H54 (cell line): ENCODE measurements around the gene DLG2.
"Not testable (repeated sequence)": the region's sequence is repeated elsewhere in the genome, so short reads cannot be mapped to it uniquely, and the experiment has no call there.

Experiments used
- DNase-seq: peaks from one replicate; pipeline ENCODE4 v3.0.0; 2011; ENCODE audit warnings: low spot score, mixed read lengths; ENCODE audit not compliant: insufficient read length
- FAIRE-seq: peaks from 3 replicates; lab custom pipeline; 2011; peaks lifted over from hg19 to GRCh38; lab: Jason Lieb, UNC
- POLR2A ChIP-seq: IDR thresholded peaks from 2 replicates; pipeline ENCODE4 v1.6.1; 2011; ENCODE audit warnings: low read depth, mild to moderate bottlenecking, low read length

Gene DLG2

GRCh38 chr11:84322211-84322610 lies 1304.9 kb downstream of the DLG2 start:
- DNase-seq (no peak), FAIRE-seq (no peak)
- TF ChIP-seq POLR2A, result no peak

GRCh38 chr11:84319863-84320262 lies 1307.3 kb downstream of the DLG2 start:
- no peak for FAIRE-seq
- DNase-seq, result no peak
- no peak for TF ChIP-seq POLR2A

DNA sequence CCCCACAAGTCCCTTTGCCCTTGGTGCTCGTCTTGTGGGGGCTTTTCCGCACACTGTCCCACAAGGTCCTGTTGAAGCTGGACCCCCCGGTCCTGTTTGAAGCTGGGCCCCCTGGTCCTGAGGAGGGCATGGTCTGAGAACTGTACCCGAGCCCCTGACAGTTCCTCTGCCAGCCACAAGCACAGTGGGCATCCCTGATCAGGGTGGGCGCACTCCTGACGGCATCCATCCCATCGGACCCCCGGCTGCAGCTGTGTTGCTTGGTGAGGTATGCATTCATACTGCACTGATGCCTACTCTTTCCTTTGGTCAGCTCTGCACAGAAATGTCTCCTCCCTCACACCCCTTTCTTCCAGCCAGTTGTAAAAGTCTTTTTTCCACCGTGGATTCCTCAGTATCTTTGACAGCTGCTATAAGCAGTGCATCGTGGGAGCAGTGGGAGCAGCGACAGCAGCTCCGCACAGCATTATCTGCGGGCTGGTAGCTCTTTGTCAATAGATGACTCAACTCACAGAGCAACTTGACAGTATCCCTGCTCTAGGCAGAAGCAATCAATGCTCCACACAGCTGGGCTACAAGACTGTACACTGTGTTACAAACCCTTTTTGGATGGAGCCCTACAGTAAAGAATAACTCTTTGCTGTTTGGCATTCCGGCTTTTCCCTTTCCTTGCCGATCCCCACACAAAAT lies 1310.1 kb downstream of the DLG2 start:
- DNase-seq (no peak), FAIRE-seq (peak; percentile 68)
- TF ChIP-seq POLR2A, result no peak

DNA sequence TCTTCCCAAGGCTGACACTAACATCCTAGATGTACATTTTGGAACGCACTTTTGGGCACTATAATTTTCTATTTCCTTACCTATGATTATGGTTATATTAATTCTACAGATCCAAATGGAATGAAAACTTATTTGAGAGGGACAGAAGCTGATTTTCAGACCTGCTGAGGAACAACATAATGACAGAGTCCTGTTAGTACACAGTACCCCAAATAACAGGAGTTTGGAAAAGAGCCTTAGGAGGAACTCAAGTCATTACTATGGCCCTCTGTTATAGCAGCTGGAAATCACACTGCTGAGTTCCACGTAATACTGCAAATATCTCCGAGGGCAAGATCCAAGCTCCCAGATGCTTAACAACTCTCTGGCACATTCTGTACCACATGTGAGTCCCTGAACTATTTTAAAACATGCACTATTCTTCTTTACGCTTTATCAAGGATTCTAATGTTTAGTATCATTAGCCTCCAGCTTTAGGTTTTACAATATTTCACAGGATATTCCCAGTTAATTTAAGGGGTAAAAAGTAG lies 1313.2 kb downstream of the DLG2 start:
- no peak for TF ChIP-seq POLR2A
- FAIRE-seq (no peak), DNase-seq (no peak)

DNA sequence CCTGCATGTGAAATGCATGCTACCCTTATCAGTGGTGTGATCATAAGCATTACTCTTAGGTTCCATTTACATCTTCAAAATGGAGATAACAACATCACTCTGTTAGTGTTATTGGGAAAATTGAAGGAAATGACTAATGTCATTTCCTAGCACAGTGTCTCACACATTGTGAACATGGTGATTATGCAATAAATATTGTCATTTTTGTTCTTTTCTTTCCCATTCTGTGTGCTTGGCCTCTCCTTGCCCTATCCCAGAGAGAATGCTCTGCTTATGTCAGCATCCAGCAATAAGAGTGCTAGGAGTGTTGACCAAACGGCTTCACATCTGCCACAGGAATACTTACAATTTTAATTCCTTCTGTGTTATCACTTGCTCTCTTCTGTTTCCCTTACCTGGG lies 1316.9 kb downstream of the DLG2 start:
- DNase-seq, result no peak
- FAIRE-seq, result no peak
- no peak for TF ChIP-seq POLR2A

- not testable (repeated sequence) for FAIRE-seq, DNase-seq
These were observed 1318.7 kb downstream of the DLG2 start for GRCh38 chr11:84308491-84308890.

DNA sequence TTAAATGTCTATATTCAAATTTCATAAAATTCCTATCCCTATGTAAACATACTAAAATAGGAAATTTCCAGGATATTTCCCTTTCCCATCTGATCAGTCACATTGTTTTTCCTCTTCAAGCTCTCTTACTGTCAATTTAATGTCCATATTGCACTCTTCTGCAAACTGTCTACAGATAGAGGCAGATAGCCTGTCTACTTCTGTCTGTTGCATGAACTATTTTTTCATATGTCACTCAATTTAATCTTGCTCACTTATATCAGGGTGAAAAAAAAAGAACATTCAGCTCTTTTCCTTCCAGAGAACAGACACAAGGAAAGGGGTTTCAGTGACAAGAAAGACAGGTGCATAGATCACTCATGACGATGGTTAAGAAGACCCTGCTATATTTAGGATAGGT lies 1327.1 kb downstream of the DLG2 start:
- DNase-seq (no peak), FAIRE-seq (no peak)

GRCh38 chr11:84297570-84297969 lies 1329.6 kb downstream of the DLG2 start:
- FAIRE-seq (no peak), DNase-seq (no peak)
- TF ChIP-seq POLR2A, result no peak

More for the DNA sequence above, 1327.1 kb downstream of the DLG2 start:
- no peak for TF ChIP-seq POLR2A

GRCh38 chr11:84295815-84296214 lies 1331.3 kb downstream of the DLG2 start:
- DNase-seq (no peak), FAIRE-seq (no peak)
- no peak for TF ChIP-seq POLR2A

GRCh38 chr11:84292955-84293354 lies 1334.2 kb downstream of the DLG2 start:
- no peak for TF ChIP-seq POLR2A
- DNase-seq, result no peak
- FAIRE-seq, result no peak

DNA sequence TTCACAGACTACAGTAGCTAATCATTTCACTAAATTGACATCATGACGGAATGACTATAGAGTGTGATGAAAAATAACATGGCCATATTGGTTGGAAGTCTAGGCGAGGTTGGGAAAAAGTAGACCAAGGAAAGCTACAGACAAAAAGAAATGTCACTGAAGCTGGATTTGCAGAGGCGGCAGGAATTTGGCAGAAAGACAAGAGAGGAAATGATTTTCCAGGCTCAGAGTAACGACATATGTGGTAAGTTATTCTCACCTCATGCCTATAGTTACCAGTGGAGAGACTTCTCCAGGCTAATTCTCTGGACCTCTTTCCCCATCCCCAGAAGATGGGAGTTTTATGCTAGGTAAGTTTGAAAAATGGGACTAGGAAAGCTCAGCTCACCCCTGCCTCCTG lies 1335.1 kb downstream of the DLG2 start:
- TF ChIP-seq POLR2A, result no peak
- peak; percentile 86 for FAIRE-seq
- no peak for DNase-seq

DNA sequence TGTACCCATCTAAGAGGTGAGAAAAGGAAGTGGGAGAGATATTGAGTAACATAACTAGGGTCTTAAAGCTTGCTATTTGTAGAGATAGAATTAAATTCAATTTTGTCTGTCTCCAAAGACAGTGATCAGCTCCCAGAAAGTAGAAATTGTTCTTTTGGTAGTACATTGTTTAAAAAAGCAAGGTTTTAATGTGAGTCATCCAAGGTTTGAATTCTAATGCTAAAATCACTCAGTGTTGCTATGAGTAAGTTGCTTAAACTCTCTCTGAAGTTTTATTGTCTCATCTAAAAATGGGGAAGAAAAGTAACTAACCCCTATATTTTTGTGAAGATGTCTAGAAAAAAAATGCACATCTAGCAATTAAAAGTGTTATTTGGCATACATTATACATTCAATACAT lies 1336.5 kb downstream of the DLG2 start:
- FAIRE-seq, result peak; percentile 81
- TF ChIP-seq POLR2A, result no peak
- no peak for DNase-seq

GRCh38 chr11:84289381-84289906 lies 1337.7 kb downstream of the DLG2 start:
- peak; percentile 98 for FAIRE-seq
- peak; percentile 15 for DNase-seq
- no peak for TF ChIP-seq POLR2A

- no peak for TF ChIP-seq POLR2A
- FAIRE-seq (no peak), DNase-seq (no peak)
These were observed 1353.6 kb downstream of the DLG2 start for GRCh38 chr11:84273541-84273940.

DNA sequence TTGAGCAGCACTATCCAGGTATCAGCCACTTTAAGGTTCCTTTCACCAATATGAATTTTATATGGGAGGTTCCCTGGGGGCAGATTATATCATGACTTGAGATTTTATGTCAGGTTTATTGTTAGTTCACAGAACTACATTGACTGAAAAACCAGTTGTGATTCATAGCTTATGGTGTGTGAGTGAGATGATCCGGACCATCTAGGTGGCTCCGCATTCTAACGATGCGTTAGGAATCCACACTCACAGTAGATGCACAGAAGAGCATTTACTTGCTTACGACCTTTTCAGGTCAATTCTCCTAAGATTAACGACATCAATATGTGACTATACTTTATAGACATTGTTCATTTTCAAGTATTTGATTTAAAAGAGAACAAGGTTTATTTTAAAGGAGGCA lies 1356.7 kb downstream of the DLG2 start:
- no peak for TF ChIP-seq POLR2A

More for the DNA sequence above, 1356.7 kb downstream of the DLG2 start:
- FAIRE-seq, result no peak
- DNase-seq, result no peak
